ENCODE measurements around the gene MKKS. TPM values are rescaled to one million over a fixed set of nuclear protein-coding genes. Genes with fewer than 3 reads are reported as not detected.
A peak's percentile ranks its signal among the peaks of the same experiment; 100 is the strongest.

MKKS gene
- total RNA-seq, 1 donor from 2014 or later = 10.6 TPM

- peaks cover 17% of the 10 kb centered on the region for H3K4me1 Mint-ChIP-seq (ENCODE audit: unreplicated experiment)
- no peaks in the 10 kb centered on the region for H3K36me3 Mint-ChIP-seq (ENCODE audit: low read depth, unreplicated experiment)
- no peaks in the 10 kb centered on the region for H3K9me3 Mint-ChIP-seq (ENCODE audit: unreplicated experiment)
- no peak overlapping the region for H3K4me3 Mint-ChIP-seq (ENCODE audit: unreplicated experiment)
- H3K27me3 Mint-ChIP-seq (ENCODE audit: unreplicated experiment) = peaks cover 2% of the 10 kb centered on the region
- no peak for DNase-seq (ENCODE audit: low spot score)
- H3K27ac Mint-ChIP-seq (ENCODE audit: unreplicated experiment) = peak overlapping the region; percentile 89
- no peak for TF ChIP-seq CTCF (IDR thresholded peaks at IDR 0.05; ENCODE audit: unreplicated experiment)
Observed at GRCh38 chr20:10454151-10454750, 20.2 kb upstream of the MKKS start.

- Mint-ChIP-seq H3K36me3 (ENCODE audit: low read depth, unreplicated experiment) (no peaks in the 10 kb centered on the region), H3K27ac (ENCODE audit: unreplicated experiment) (peak overlapping the region; percentile 89), H3K4me3 (ENCODE audit: unreplicated experiment) (no peak overlapping the region), H3K9me3 (ENCODE audit: unreplicated experiment) (no peaks in the 10 kb centered on the region), H3K4me1 (ENCODE audit: unreplicated experiment) (peaks cover 17% of the 10 kb centered on the region), H3K27me3 (ENCODE audit: unreplicated experiment) (peaks cover 2% of the 10 kb centered on the region)
- TF ChIP-seq CTCF (IDR thresholded peaks at IDR 0.05; ENCODE audit: unreplicated experiment) = no peak
- peak; percentile 30 for DNase-seq (ENCODE audit: low spot score)
Observed at GRCh38 chr20:10453241-10453640, 19.2 kb upstream of the MKKS start.

GRCh38 chr20:10449270-10449669 is 15.2 kb upstream of the MKKS start:
- H3K4me1 Mint-ChIP-seq (ENCODE audit: unreplicated experiment) = peaks cover 16% of the 10 kb centered on the region
- no peak overlapping the region for H3K27ac Mint-ChIP-seq (ENCODE audit: unreplicated experiment)
- H3K9me3 Mint-ChIP-seq (ENCODE audit: unreplicated experiment) = no peaks in the 10 kb centered on the region
- TF ChIP-seq CTCF (IDR thresholded peaks at IDR 0.05; ENCODE audit: unreplicated experiment) = no peak
- no peaks in the 10 kb centered on the region for H3K36me3 Mint-ChIP-seq (ENCODE audit: low read depth, unreplicated experiment)
- peaks cover 2% of the 10 kb centered on the region for H3K27me3 Mint-ChIP-seq (ENCODE audit: unreplicated experiment)
- H3K4me3 Mint-ChIP-seq (ENCODE audit: unreplicated experiment) = no peak overlapping the region
- DNase-seq (ENCODE audit: low spot score) = no peak

GRCh38 chr20:10448270-10449156 is 14.5 kb upstream of the MKKS start:
- no peak for DNase-seq (ENCODE audit: low spot score)
- Mint-ChIP-seq H3K27me3 (ENCODE audit: unreplicated experiment) (peaks cover 2% of the 10 kb centered on the region), H3K4me1 (ENCODE audit: unreplicated experiment) (peaks cover 8% of the 10 kb centered on the region), H3K9me3 (ENCODE audit: unreplicated experiment) (no peaks in the 10 kb centered on the region), H3K36me3 (ENCODE audit: low read depth, unreplicated experiment) (no peaks in the 10 kb centered on the region), H3K27ac (ENCODE audit: unreplicated experiment) (no peak overlapping the region), H3K4me3 (ENCODE audit: unreplicated experiment) (no peak overlapping the region)
- TF ChIP-seq CTCF (IDR thresholded peaks at IDR 0.05; ENCODE audit: unreplicated experiment) = no peak

GRCh38 chr20:10447028-10447427 is 13.0 kb upstream of the MKKS start:
- no peak for DNase-seq (ENCODE audit: low spot score)
- no peaks in the 10 kb centered on the region for H3K27me3 Mint-ChIP-seq (ENCODE audit: unreplicated experiment)
- no peak overlapping the region for H3K27ac Mint-ChIP-seq (ENCODE audit: unreplicated experiment)
- H3K9me3 Mint-ChIP-seq (ENCODE audit: unreplicated experiment) = no peaks in the 10 kb centered on the region
- H3K4me1 Mint-ChIP-seq (ENCODE audit: unreplicated experiment) = no peaks in the 10 kb centered on the region
- no peak for TF ChIP-seq CTCF (IDR thresholded peaks at IDR 0.05; ENCODE audit: unreplicated experiment)
- H3K4me3 Mint-ChIP-seq (ENCODE audit: unreplicated experiment) = no peak overlapping the region
- H3K36me3 Mint-ChIP-seq (ENCODE audit: low read depth, unreplicated experiment) = no peaks in the 10 kb centered on the region

Measured in endothelial cell (in vitro differentiated cells).